H1 (cell line): Measurements from ENCODE around the gene CD69. TPM values are rescaled to one million over a fixed set of nuclear protein-coding genes. Genes with fewer than 3 reads are reported as not detected.

Source experiments
- CTCF ChIA-PET: fragments of 300-600 bp; sonication (Branson Sonifier 250); formaldehyde crosslinking; loops from one replicate; lab custom pipeline; 2021; ENCODE audit not compliant: partially characterized antibody; lab: Charles Lee
- POLR2A ChIA-PET: fragments of 300-600 bp; sonication (Branson Sonifier 250); formaldehyde crosslinking; loops from one replicate; lab custom pipeline; 2021; ENCODE audit warnings: inconsistent platforms; ENCODE audit not compliant: partially characterized antibody; lab: Charles Lee
- DNase-seq, 2 experiments: peaks; one replicate each; pipeline versions ENCODE4 v3.0.0 to v3.0.0-alpha.2; 2010 to 2022; ENCODE audit warnings: low spot score in 2 of 2, low read depth in 1 of 2, mixed read lengths in 1 of 2
- FAIRE-seq: peaks from 2 replicates; lab custom pipeline; 2011; peaks lifted over from hg19 to GRCh38; lab: Jason Lieb, UNC
- H2AFZ ChIP-seq: 2 replicates; pipeline ENCODE4 v1.8.1; 2012; ENCODE audit warnings: low read length, inconsistent platforms
- H2AK5ac ChIP-seq: 2 replicates; pipeline ENCODE4 v1.6.1; 2013; ENCODE audit warnings: low read depth, low read length
- H2BK120ac ChIP-seq: replicated peaks from 2 replicates; pipeline ENCODE3; 2013; ENCODE audit warnings: low read depth, low read length, inconsistent platforms
- H2BK12ac ChIP-seq: 2 replicates; pipeline ENCODE4 v1.6.1; 2013; ENCODE audit warnings: low read depth, low read length
- H2BK15ac ChIP-seq: 2 replicates; pipeline ENCODE4 v1.6.1; 2013; ENCODE audit warnings: low read length
- H2BK20ac ChIP-seq: 2 replicates; pipeline ENCODE4 v1.6.1; 2013; ENCODE audit warnings: low read length
- H2BK5ac ChIP-seq: 2 replicates; pipeline ENCODE4 v1.6.1; 2013; ENCODE audit warnings: low read depth, low read length
- H3K14ac ChIP-seq: 2 replicates; pipeline ENCODE4 v1.6.1; 2013; ENCODE audit warnings: inconsistent platforms; ENCODE audit not compliant: insufficient read length
- H3K18ac ChIP-seq: 2 replicates; pipeline ENCODE4 v1.6.1; 2013; ENCODE audit warnings: low read length; ENCODE audit errors: extremely low read depth
- H3K23ac ChIP-seq: 2 replicates; pipeline ENCODE4 v1.6.1; 2013; ENCODE audit warnings: inconsistent platforms; ENCODE audit not compliant: insufficient read length
- H3K23me2 ChIP-seq: 2 replicates; pipeline ENCODE4 v1.6.1; 2013; ENCODE audit warnings: low read depth, low read length
- H3K27ac ChIP-seq: 2 replicates; pipeline ENCODE4 v1.6.1; 2011; ENCODE audit warnings: low read depth, low read length, inconsistent platforms
- H3K27me3 ChIP-seq, 4 experiments: replicated peaks in 1 of 4; 1 replicate in 1 of 4; 2 replicates in 3 of 4; pipeline versions ENCODE4 v1.6.1 to v1.8.1; 2011 to 2013; ENCODE audit warnings: low read length in 3 of 4, mild to moderate bottlenecking in 3 of 4, inconsistent platforms in 2 of 4, mixed read lengths in 2 of 4, moderate library complexity in 1 of 4; ENCODE audit not compliant: control insufficient read depth in 3 of 4, insufficient read depth in 3 of 4; ENCODE audit errors: extremely low read depth in 1 of 4
- H3K36me3 ChIP-seq, 4 experiments: 2 replicates each; pipeline versions ENCODE4 v1.6.1 to v1.8.1; 2011 to 2013; ENCODE audit warnings: mild to moderate bottlenecking in 4 of 4, low read length in 3 of 4, moderate library complexity in 2 of 4, control low read depth in 1 of 4, inconsistent platforms in 1 of 4; ENCODE audit not compliant: insufficient read depth in 4 of 4, control insufficient read depth in 2 of 4
- H3K4ac ChIP-seq: replicated peaks from 2 replicates; pipeline ENCODE3; 2013; ENCODE audit warnings: low read length, low read depth, mixed read lengths, inconsistent platforms; ENCODE audit not compliant: insufficient read length
- H3K4me1 ChIP-seq, 4 experiments: replicated peaks in 1 of 4; 1 replicate in 1 of 4; 2 replicates in 3 of 4; pipeline versions ENCODE4 v1.6.1 to v1.8.1; 2011 to 2013; ENCODE audit warnings: low read length in 3 of 4, inconsistent platforms in 2 of 4, mixed read lengths in 1 of 4; ENCODE audit not compliant: insufficient read depth in 4 of 4, control insufficient read depth in 3 of 4
- H3K4me2 ChIP-seq, 2 experiments: 2 replicates each; pipeline versions ENCODE4 v1.6.1 to v1.8.1; 2011 to 2013; ENCODE audit warnings: low read depth in 2 of 2, low read length in 2 of 2, control low read depth in 1 of 2, inconsistent platforms in 1 of 2, mild to moderate bottlenecking in 1 of 2; ENCODE audit not compliant: insufficient read depth in 1 of 2
- H3K4me3 ChIP-seq, 4 experiments: fragments of 200-600, 300-600 bp in 1 of 4; sonication (generic), shearing (Covaris generic), sonication (Bioruptor Twin) in 1 of 4; 2 replicates each; pipeline versions ENCODE4 v1.5.1 to v1.8.1; 2011 to 2016; ENCODE audit warnings: low read length in 4 of 4, low read depth in 3 of 4, control low read depth in 2 of 4, inconsistent platforms in 2 of 4, mild to moderate bottlenecking in 2 of 4, mixed read lengths in 1 of 4, moderate library complexity in 1 of 4; ENCODE audit not compliant: insufficient read depth in 2 of 4; ENCODE audit errors: extremely low read depth in 1 of 4
- H3K56ac ChIP-seq: replicated peaks from 2 replicates; pipeline ENCODE3; 2013; ENCODE audit warnings: low read depth, mild to moderate bottlenecking, mixed read lengths, low read length, inconsistent platforms; ENCODE audit not compliant: insufficient read length
- H3K79me1 ChIP-seq: 2 replicates; pipeline ENCODE4 v1.6.1; 2013; ENCODE audit warnings: low read depth, low read length, control low read depth
- H3K79me2 ChIP-seq, 2 experiments: 2 replicates each; pipeline versions ENCODE4 v1.6.1 to v1.8.1; 2012 to 2013; ENCODE audit warnings: low read length in 2 of 2, mild to moderate bottlenecking in 2 of 2, inconsistent platforms in 1 of 2; ENCODE audit not compliant: insufficient read depth in 2 of 2, control insufficient read depth in 1 of 2
- H3K9ac ChIP-seq, 4 experiments: replicated peaks in 1 of 4; 1 replicate in 1 of 4; 2 replicates in 3 of 4; pipeline versions ENCODE4 v1.6.1 to v1.8.1; 2011 to 2013; ENCODE audit warnings: low read depth in 3 of 4, low read length in 3 of 4, control low read depth in 2 of 4, mild to moderate bottlenecking in 2 of 4, moderate library complexity in 2 of 4, inconsistent platforms in 1 of 4; ENCODE audit errors: extremely low read depth in 1 of 4
- H3K9me3 ChIP-seq, 2 experiments: 2 replicates each; pipeline versions ENCODE4 v1.6.1 to v1.8.1; 2012 to 2013; ENCODE audit warnings: mild to moderate bottlenecking in 2 of 2, moderate library complexity in 2 of 2, control low read depth in 1 of 2, inconsistent platforms in 1 of 2, low read depth in 1 of 2, low read length in 1 of 2, mixed read lengths in 1 of 2; ENCODE audit not compliant: insufficient read depth in 2 of 2
- H4K20me1 ChIP-seq, 2 experiments: replicated peaks in 1 of 2; 2 replicates each; pipeline versions ENCODE3 to v1.8.1; 2011 to 2013; ENCODE audit warnings: inconsistent platforms in 2 of 2, low read length in 2 of 2, mild to moderate bottlenecking in 1 of 2; ENCODE audit not compliant: insufficient read depth in 2 of 2, control insufficient read depth in 1 of 2
- H4K5ac ChIP-seq: 2 replicates; pipeline ENCODE4 v1.6.1; 2013; ENCODE audit warnings: low read length, low read depth, mixed read lengths, inconsistent platforms; ENCODE audit not compliant: insufficient read length
- H4K8ac ChIP-seq: 2 replicates; pipeline ENCODE4 v1.8.0; 2013; ENCODE audit warnings: mild to moderate bottlenecking, moderate library complexity, low read length, inconsistent platforms; ENCODE audit not compliant: insufficient read depth; ENCODE audit errors: extremely low read depth
- H4K91ac ChIP-seq: replicated peaks from 2 replicates; pipeline ENCODE3; 2013; ENCODE audit warnings: low read length, mixed read lengths, inconsistent platforms; ENCODE audit not compliant: insufficient read length
- CBX8 ChIP-seq: fragments of 300-800, 300-1000 bp; sonication (generic); IDR thresholded peaks from 2 replicates; pipeline ENCODE4 v1.7.1; 2016; ENCODE audit warnings: low read depth, low read length, borderline replicate concordance
- RBBP5 ChIP-seq: IDR thresholded peaks from 2 replicates; pipeline ENCODE4 v1.7.1; 2012; ENCODE audit warnings: low read depth, mild to moderate bottlenecking, inconsistent platforms, low read length, moderate library complexity, borderline replicate concordance
- WGBS, 2 experiments: shearing (Covaris generic) in 1 of 2; methylation state at CpG; one replicate each; pipeline versions ENCODE4 v1.1.6 to v1.1.7; 2013 to 2015; ENCODE audit warnings: low lambda C conversion rate in 2 of 2, mixed read lengths in 2 of 2, inconsistent platforms in 1 of 2, low coverage in 1 of 2, missing lambda C conversion rate in 1 of 2; ENCODE audit not compliant: insufficient replicate concordance in 2 of 2, insufficient coverage in 1 of 2, insufficient read length in 1 of 2; ENCODE audit errors: extremely low coverage in 1 of 2, missing lambda C conversion rate in 1 of 2; 5-methylcytosine and 5-hydroxymethylcytosine counted together
- polyA plus RNA-seq, 7 experiments: library from polyadenylated mRNA; depleted of rRNA in 3 of 7; stranded (reverse) in 5 of 7; unstranded in 2 of 7; fragments of >200 nt in 5 of 7; fragments of 200-250 nt in 2 of 7; gene quantifications; 1 replicate in 5 of 7; 2 replicates in 1 of 7; 4 replicates in 1 of 7; pipeline versions ENCODE4 v1.2.1 to v1.2.3, GENCODE V29; 2011 to 2013; ENCODE audit warnings: missing spikeins in 2 of 7, mixed read lengths in 2 of 7
- total RNA-seq: library from RNA; stranded (reverse); fragmentation: NEBNext Ultra II Directional; extraction: Animal tissue kit (Norgen Biotek cat#: 25700); gene quantifications from 2 replicates; pipeline ENCODE4 v1.2.1, GENCODE V29; 2021

Gene CD69
- total and polyA plus RNA-seq, 2 of the 8 experiments (the other 6 are each of a cell fraction or from before 2014, with no cell fraction given), result not detected

- Histone ChIP-seq H4K91ac (no peak overlapping the region), H3K4ac (no peak overlapping the region), H3K56ac (no peak overlapping the region), H3K4me2 (no peak overlapping the region), H3K27me3 (no peaks in the 10 kb centered on the region), H3K36me3 (no peaks in the 10 kb centered on the region), H3K9ac (no peak overlapping the region), H3K79me2 (no peaks in the 10 kb centered on the region), H2BK15ac (no peak overlapping the region), H3K4me1 (peaks cover 0 to 4% (median 0%) of the 10 kb centered on the region in 4 experiments; a peak in 1 of 7 replicates), H3K4me3 (no peak overlapping the region), H3K79me1 (no peaks in the 10 kb centered on the region), H2AK5ac (no peak overlapping the region), H3K14ac (no peak overlapping the region), H3K27ac (no peak overlapping the region), H2BK5ac (no peak overlapping the region), H2BK20ac (no peak overlapping the region), H3K9me3 (no peaks in the 10 kb centered on the region), H2AFZ (no peak overlapping the region), H3K23ac (no peak overlapping the region), H4K20me1 (no peaks in the 10 kb centered on the region), H2BK12ac (no peak overlapping the region), H3K18ac (no peak overlapping the region), H3K23me2 (no peaks in the 10 kb centered on the region), H4K5ac (no peak overlapping the region), H2BK120ac (no peak overlapping the region), H4K8ac (no peak overlapping the region)
- TF ChIP-seq CBX8 (no peak), RBBP5 (no peak)
- no peak for FAIRE-seq
- ChIA-PET POLR2A (no interaction called here), CTCF (interaction anchor here (1.2 to 15.3 kb wide), 5 partner anchors 12 to 480 kb away, joined by 3 to 278 read pairs (median 7); no protein-coding TSS in a partner anchor)
- WGBS, 2 experiments, result 86% methylated on average over 5 of the region's 5 CpGs; no CpG with 5 or more reads in 1 of the 2 experiments
- no peak for DNase-seq
Measured at GRCh38 chr12:9756706-9757105, 4.0 kb downstream of the CD69 start.
